Activated CD8-positive, alpha-beta memory T cell treated with anti-CD3 and anti-CD28 coated beads for 48 hours (primary cell): Measurements from ENCODE around the gene CGNL1.

Source experiments
- DNase-seq, 3 experiments: peaks; one replicate each; pipeline ENCODE4 v3.0.0-alpha.2; 2020; ENCODE audit warnings: low read depth in 2 of 3, low spot score in 2 of 3

CGNL1 gene

GRCh38 chr15:57495554-57496165 lies 119.4 kb downstream of the CGNL1 start:
- no peak for DNase-seq

- no peak for DNase-seq
These were observed 120.3 kb downstream of the CGNL1 start for GRCh38 chr15:57496594-57496945.

- no peak for DNase-seq
These were observed 120.9 kb downstream of the CGNL1 start for GRCh38 chr15:57496946-57497869.

- no peak for DNase-seq
These were observed 124.0 kb downstream of the CGNL1 start for GRCh38 chr15:57500256-57500655.

- no peak for DNase-seq
These were observed 124.8 kb downstream of the CGNL1 start for GRCh38 chr15:57500979-57501576.

GRCh38 chr15:57502116-57502515 lies 125.8 kb downstream of the CGNL1 start:
- DNase-seq, result no peak

- DNase-seq, result no peak
These were observed 126.9 kb downstream of the CGNL1 start for GRCh38 chr15:57503051-57503702.

- no peak for DNase-seq
These were observed 127.8 kb downstream of the CGNL1 start for GRCh38 chr15:57503911-57504598.

- DNase-seq, result no peak
These were observed 128.3 kb downstream of the CGNL1 start for GRCh38 chr15:57504599-57504940.

GRCh38 chr15:57505056-57505715 lies 128.9 kb downstream of the CGNL1 start:
- DNase-seq, result no peak

- DNase-seq, result no peak
These were observed 129.7 kb downstream of the CGNL1 start for GRCh38 chr15:57505949-57506391.

GRCh38 chr15:57506422-57506821 lies 130.1 kb downstream of the CGNL1 start:
- DNase-seq, result no peak

GRCh38 chr15:57507111-57507510 lies 130.8 kb downstream of the CGNL1 start:
- no peak for DNase-seq

GRCh38 chr15:57509126-57509525 lies 132.8 kb downstream of the CGNL1 start:
- no peak for DNase-seq

GRCh38 chr15:57509965-57510364 lies 133.7 kb downstream of the CGNL1 start:
- DNase-seq, result no peak

- DNase-seq, result no peak
These were observed 134.3 kb downstream of the CGNL1 start for GRCh38 chr15:57510647-57511046.

GRCh38 chr15:57516327-57517029 lies 140.2 kb downstream of the CGNL1 start:
- no peak for DNase-seq

GRCh38 chr15:57517030-57517671 lies 140.8 kb downstream of the CGNL1 start:
- DNase-seq, result no peak

- no peak for DNase-seq
These were observed 142.6 kb downstream of the CGNL1 start for GRCh38 chr15:57518779-57519405.
